Left lung (tissue), 10 donors: Measurements from ENCODE around the gene SLC20A1. TPM values are rescaled to one million over a fixed set of nuclear protein-coding genes. Genes with fewer than 3 reads are reported as not detected.

Experiments
- ATAC-seq: fragments of 200-7000 bp; cut with Tn5 transposase; one replicate; pipeline ENCODE4 v1.9.1; 2020; ENCODE audit warnings: moderate library complexity
- DNase-seq, 4 donors: peaks; one replicate each; pipeline ENCODE4 v3.0.0-alpha.2; 2013 to 2020
- H3K27ac ChIP-seq, 2 donors: fragments of 200-600 bp; sonication (generic) in 1 of 2; one replicate each; pipeline versions ENCODE4 v1.5.0 to v1.8.0; 2020 to 2021
- H3K27me3 ChIP-seq, 2 donors: fragments of 200-600 bp; sonication (generic) in 1 of 2; one replicate each; pipeline versions ENCODE4 v1.5.0 to v1.8.0; 2020 to 2021
- H3K36me3 ChIP-seq, 2 donors: fragments of 200-600 bp; sonication (generic) in 1 of 2; one replicate each; pipeline versions ENCODE4 v1.5.0 to v1.8.0; 2020 to 2021
- H3K4me1 ChIP-seq, 2 donors: fragments of 200-600 bp; one replicate each; pipeline ENCODE4 v1.8.0; 2021
- H3K4me3 ChIP-seq, 2 donors: fragments of 200-600 bp; sonication (generic) in 1 of 2; one replicate each; pipeline versions ENCODE4 v1.5.0 to v1.8.0; 2020 to 2021; ENCODE audit warnings: mild to moderate bottlenecking in 1 of 2
- H3K9me3 ChIP-seq, 2 donors: fragments of 200-600 bp; sonication (generic) in 1 of 2; one replicate each; pipeline versions ENCODE4 v1.5.0 to v1.8.0; 2020 to 2021
- intact Hi-C, 2 donors: fragments of 100-400 bp; cut with DNase I; formaldehyde crosslinking; loops; one replicate each; pipeline versions ENCODE4 v1.11.2 to v1.14.2; 2022
- polyA plus RNA-seq, 6 donors: library from polyadenylated mRNA; unstranded; fragments of 120-200 nt; gene quantifications; one replicate each; pipeline ENCODE4 v1.2.1, GENCODE V29; 2013; ENCODE audit not compliant: insufficient read length in 6 of 6
- total RNA-seq, 2 donors: library from RNA; stranded (reverse); fragmentation: NEBNext Ultra II Directional; extraction: Animal tissue kit (Norgen Biotek cat#: 25700); gene quantifications; one replicate each; pipeline ENCODE4 v1.2.1, GENCODE V29; 2021
- TF ChIP-seq, protein P1 (sequence below), 2 donors: fragments of 200-600 bp; sonication (generic) in 1 of 2; IDR thresholded peaks; one replicate each; pipeline versions ENCODE4 v1.5.0 to v1.8.0; 2021; ENCODE audit warnings: antibody characterized with exemption in 2 of 2
- donor health status: DM: no; HTN: yes; CAD: no.
- donor health status: DM: no; HTN: no; CAD: no.

Gene SLC20A1
- total and polyA plus RNA-seq, 8 donors = 33.9 to 68.2 (median 37.8) TPM

DNA sequence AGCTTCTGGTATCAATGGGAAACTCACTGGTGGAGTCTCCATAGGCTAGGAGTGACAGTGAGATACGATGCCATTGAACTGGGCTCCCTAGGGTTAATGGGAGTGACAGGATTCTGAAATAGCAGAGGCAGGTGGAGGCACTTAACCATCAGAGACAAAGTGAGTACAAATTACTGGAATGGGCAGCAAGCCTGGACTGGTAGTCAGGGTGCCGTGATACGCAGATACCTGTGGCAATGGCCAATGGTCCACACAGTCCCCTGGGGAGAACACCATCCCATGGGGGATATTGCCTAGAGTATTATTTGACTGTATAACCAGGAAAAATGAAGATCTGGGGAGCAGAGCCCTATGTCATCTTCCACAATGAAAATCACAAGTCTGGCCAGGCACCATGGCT lies 44.0 kb upstream of the SLC20A1 start:
- no peak overlapping the region for H3K27ac ChIP-seq
- H3K9me3 ChIP-seq = no peaks in the 10 kb centered on the region
- H3K4me3 ChIP-seq = no peak overlapping the region
- DNase-seq (no peak), ATAC-seq (no peak)
- H3K4me1 ChIP-seq = peaks cover 0 to 11% of the 10 kb centered on the region in 2 donors
- intact Hi-C loops = loop anchor here in 1 of 2 donors (10.0 kb wide), 1 partner anchor 123 kb away; the partner anchor contains the start of gene NT5DC4
- H3K27me3 ChIP-seq = no peaks in the 10 kb centered on the region
- TF ChIP-seq, protein P1, sequence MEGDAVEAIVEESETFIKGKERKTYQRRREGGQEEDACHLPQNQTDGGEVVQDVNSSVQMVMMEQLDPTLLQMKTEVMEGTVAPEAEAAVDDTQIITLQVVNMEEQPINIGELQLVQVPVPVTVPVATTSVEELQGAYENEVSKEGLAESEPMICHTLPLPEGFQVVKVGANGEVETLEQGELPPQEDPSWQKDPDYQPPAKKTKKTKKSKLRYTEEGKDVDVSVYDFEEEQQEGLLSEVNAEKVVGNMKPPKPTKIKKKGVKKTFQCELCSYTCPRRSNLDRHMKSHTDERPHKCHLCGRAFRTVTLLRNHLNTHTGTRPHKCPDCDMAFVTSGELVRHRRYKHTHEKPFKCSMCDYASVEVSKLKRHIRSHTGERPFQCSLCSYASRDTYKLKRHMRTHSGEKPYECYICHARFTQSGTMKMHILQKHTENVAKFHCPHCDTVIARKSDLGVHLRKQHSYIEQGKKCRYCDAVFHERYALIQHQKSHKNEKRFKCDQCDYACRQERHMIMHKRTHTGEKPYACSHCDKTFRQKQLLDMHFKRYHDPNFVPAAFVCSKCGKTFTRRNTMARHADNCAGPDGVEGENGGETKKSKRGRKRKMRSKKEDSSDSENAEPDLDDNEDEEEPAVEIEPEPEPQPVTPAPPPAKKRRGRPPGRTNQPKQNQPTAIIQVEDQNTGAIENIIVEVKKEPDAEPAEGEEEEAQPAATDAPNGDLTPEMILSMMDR (IDR thresholded peaks at IDR 0.05) = no peak
- H3K36me3 ChIP-seq = no peaks in the 10 kb centered on the region

DNA sequence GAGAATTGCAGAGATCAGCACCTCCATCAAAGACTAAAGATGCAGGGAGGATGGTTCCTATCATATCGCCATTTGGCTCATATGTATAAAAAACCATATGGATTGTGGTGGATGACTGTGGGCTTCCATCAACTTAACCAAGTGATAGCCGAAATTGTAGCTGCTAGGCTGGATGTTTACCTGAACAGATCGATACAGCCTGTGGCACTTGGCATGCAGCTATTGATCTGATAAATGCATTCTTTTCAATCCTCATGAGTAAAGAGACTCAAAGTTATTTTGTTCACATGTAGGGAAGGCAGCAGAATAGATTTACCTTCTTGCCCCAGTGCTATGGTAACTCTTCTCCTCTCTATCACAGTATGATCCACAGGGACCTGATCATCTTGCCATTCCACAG lies 42.8 kb upstream of the SLC20A1 start:
- TF ChIP-seq, protein P1 (IDR thresholded peaks at IDR 0.05) = no peak
- Histone ChIP-seq H3K4me1 (peaks cover 0 to 11% of the 10 kb centered on the region in 2 donors), H3K4me3 (no peak overlapping the region), H3K27ac (no peak overlapping the region), H3K9me3 (no peaks in the 10 kb centered on the region), H3K27me3 (no peaks in the 10 kb centered on the region), H3K36me3 (no peaks in the 10 kb centered on the region)
- no peak for DNase-seq
- intact Hi-C loops = loop anchor here in 1 of 2 donors (10.0 kb wide), 1 partner anchor 122 kb away; the partner anchor contains the start of gene NT5DC4
- no peak for ATAC-seq

DNA sequence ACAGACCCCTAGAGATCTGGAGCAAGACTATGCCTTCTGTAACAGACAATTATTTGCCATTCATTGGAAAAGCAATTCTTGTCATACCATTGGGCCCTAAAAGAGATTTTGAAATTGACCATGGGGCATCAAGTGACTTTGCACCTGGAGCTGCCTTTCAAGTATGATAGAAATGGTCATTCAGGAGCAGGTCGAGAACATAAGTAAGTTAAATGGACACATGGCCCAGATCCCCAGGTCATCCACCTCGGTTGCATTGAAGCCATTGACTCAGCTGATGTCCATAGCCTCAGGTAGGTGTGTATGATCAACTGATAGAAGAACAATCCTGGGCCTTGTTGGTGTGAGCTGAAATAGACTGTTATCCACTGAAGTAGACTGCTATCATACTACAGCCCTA lies 42.0 kb upstream of the SLC20A1 start:
- intact Hi-C loops = loop anchor here in 1 of 2 donors (10.0 kb wide), 1 partner anchor 121 kb away; the partner anchor contains the start of gene NT5DC4
- ATAC-seq (no peak), DNase-seq (no peak)
- TF ChIP-seq, protein P1 (IDR thresholded peaks at IDR 0.05) = no peak
- H3K9me3 ChIP-seq = no peaks in the 10 kb centered on the region
- H3K4me1 ChIP-seq = peaks cover 0 to 11% of the 10 kb centered on the region in 2 donors
- no peak overlapping the region for H3K27ac ChIP-seq
- no peaks in the 10 kb centered on the region for H3K27me3 ChIP-seq
- H3K4me3 ChIP-seq = no peak overlapping the region
- H3K36me3 ChIP-seq = no peaks in the 10 kb centered on the region

DNA sequence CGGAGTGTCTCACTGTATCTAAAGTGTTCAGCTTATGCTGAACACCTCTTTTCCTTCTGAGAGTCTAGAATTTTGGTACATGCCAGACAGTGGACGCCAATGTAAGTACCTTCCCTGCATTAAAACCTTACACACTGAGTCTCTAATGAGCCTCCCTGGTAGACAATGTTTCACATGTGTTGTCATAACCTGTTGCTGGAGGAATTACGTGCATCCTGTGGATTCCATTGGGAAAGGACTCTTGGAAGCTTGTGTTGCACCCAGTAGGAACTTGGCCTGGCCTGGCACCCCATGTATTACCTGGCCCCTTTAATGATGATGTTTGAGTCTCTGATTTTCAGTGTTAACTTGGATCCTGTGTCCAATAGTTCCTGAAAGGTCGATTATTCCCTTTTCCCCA lies 40.8 kb upstream of the SLC20A1 start:
- H3K27me3 ChIP-seq = no peaks in the 10 kb centered on the region
- TF ChIP-seq, protein P1 (IDR thresholded peaks at IDR 0.05) = no peak
- H3K4me3 ChIP-seq = no peak overlapping the region
- H3K4me1 ChIP-seq = peaks cover 0 to 7% of the 10 kb centered on the region in 2 donors
- H3K36me3 ChIP-seq = no peaks in the 10 kb centered on the region
- intact Hi-C loops = loop anchor here in 1 of 2 donors (10.0 kb wide), 1 partner anchor 120 kb away; the partner anchor contains the start of gene NT5DC4
- no peak overlapping the region for H3K27ac ChIP-seq
- DNase-seq (no peak), ATAC-seq (no peak)
- no peaks in the 10 kb centered on the region for H3K9me3 ChIP-seq

DNA sequence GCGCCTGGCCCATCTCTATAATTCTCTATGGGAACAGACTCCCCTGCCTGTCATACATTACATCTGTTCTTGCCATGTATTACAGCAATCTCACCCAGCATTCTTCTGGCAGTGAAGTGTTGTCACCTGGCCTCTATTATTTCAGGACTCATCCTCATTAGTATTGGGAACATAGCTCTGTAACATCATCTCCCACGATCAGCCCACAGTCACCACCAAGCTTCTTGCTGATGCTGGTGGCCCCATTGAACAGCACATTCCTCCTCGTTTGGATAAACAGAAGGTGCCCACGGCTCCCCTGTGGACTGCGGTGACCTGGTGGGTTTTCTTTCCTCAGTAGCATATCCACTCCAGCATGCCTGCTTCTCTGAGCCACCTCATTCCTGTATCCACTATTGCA lies 39.8 kb upstream of the SLC20A1 start:
- intact Hi-C loops = loop anchor here in 1 of 2 donors (10.0 kb wide), 1 partner anchor 119 kb away; the partner anchor contains the start of gene NT5DC4
- H3K4me1 ChIP-seq = no peaks in the 10 kb centered on the region
- no peaks in the 10 kb centered on the region for H3K9me3 ChIP-seq
- no peaks in the 10 kb centered on the region for H3K27me3 ChIP-seq
- no peak overlapping the region for H3K4me3 ChIP-seq
- DNase-seq (no peak), ATAC-seq (no peak)
- no peak overlapping the region for H3K27ac ChIP-seq
- no peaks in the 10 kb centered on the region for H3K36me3 ChIP-seq
- TF ChIP-seq, protein P1 (IDR thresholded peaks at IDR 0.05) = no peak
